Endothelial cell of umbilical vein (primary cell): ENCODE measurements around the gene ZIC4.

Experiments
- EZH2 ChIP-seq: IDR thresholded peaks from 2 replicates; pipeline ENCODE4 v1.6.1; 2012; ENCODE audit warnings: borderline replicate concordance, low read depth, mild to moderate bottlenecking, moderate library complexity, low read length, inconsistent platforms; ENCODE audit not compliant: severe bottlenecking
- TF ChIP-seq, protein P1 (sequence below), 2 donors: IDR thresholded peaks; 1 replicate in 1 of 2; 2 replicates in 1 of 2; pipeline ENCODE4 v1.5.1; 2011; ENCODE audit warnings: low read length in 2 of 2, mild to moderate bottlenecking in 2 of 2, moderate library complexity in 2 of 2, control low read depth in 1 of 2, inconsistent platforms in 1 of 2, low read depth in 1 of 2; ENCODE audit not compliant: insufficient read depth in 1 of 2; ENCODE audit errors: extremely low read depth in 1 of 2

DNA sequence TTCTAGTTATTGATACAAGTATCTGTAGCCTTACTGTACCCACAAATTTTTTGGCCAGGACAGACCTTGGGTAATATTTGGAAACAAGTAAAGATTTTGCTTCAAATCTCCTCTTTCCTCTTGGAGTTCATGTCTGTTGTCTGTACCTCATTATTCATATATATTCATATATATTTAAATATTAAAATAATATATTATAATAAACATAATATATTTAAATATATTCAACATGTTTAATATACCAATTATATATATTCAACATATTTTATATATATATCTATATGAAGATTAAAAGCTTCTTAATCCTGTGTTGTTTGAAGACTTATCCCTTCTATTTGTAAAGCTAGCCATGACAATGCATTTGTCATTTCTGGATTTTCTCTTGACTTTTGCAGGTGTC is 40.9 kb upstream of the ZIC4 start:
- TF ChIP-seq, protein P1, sequence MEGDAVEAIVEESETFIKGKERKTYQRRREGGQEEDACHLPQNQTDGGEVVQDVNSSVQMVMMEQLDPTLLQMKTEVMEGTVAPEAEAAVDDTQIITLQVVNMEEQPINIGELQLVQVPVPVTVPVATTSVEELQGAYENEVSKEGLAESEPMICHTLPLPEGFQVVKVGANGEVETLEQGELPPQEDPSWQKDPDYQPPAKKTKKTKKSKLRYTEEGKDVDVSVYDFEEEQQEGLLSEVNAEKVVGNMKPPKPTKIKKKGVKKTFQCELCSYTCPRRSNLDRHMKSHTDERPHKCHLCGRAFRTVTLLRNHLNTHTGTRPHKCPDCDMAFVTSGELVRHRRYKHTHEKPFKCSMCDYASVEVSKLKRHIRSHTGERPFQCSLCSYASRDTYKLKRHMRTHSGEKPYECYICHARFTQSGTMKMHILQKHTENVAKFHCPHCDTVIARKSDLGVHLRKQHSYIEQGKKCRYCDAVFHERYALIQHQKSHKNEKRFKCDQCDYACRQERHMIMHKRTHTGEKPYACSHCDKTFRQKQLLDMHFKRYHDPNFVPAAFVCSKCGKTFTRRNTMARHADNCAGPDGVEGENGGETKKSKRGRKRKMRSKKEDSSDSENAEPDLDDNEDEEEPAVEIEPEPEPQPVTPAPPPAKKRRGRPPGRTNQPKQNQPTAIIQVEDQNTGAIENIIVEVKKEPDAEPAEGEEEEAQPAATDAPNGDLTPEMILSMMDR (IDR thresholded peaks at IDR 0.05; ENCODE audit: extremely low read depth in 1 of 2, insufficient read depth in 1 of 2, low read depth in 1 of 2, low read length in 2 of 2) = no peak
- no peak for TF ChIP-seq EZH2
